Measurements from ENCODE around the gene ARPC4. TPM values are rescaled to one million over a fixed set of nuclear protein-coding genes. Genes with fewer than 3 reads are reported as not detected.
A peak's percentile ranks its signal among the peaks of the same experiment; 100 is the strongest.

Gene ARPC4
- polyA plus RNA-seq, 2 of the 4 experiments (the other 2 are of a cell fraction), result 140 to 298 TPM

GRCh38 chr3:9809615-9810432, 16.9 kb downstream of the ARPC4 start, which contains the start of gene TTLL3 (continued):
- TF ChIP-seq ATOH8 (CRISPR knock-in tag; IDR thresholded peaks at IDR 0.05; ENCODE audit: low read depth), result no peak
- no peak for TF ChIP-seq RFX5 (IDR thresholded peaks at IDR 0.05)
- TF ChIP-seq RAD21 (conservative IDR thresholded peaks at IDR 0.05 in 1 of 2, IDR thresholded peaks at IDR 0.05 in 1 of 2), result no peak
- no peak for TF ChIP-seq USF2 (IDR thresholded peaks at IDR 0.05)
- TF ChIP-seq ESRRA (IDR thresholded peaks at IDR 0.05; ENCODE audit: borderline replicate concordance, low read length), result no peak
- no peak for TF ChIP-seq NFE2L2 (conservative IDR thresholded peaks at IDR 0.05; ENCODE audit: low read length)
- TF ChIP-seq HEYL (CRISPR knock-in tag; IDR thresholded peaks at IDR 0.05), result no peak
- TF ChIP-seq NR3C1 (IDR thresholded peaks at IDR 0.05), result no peak
- TF ChIP-seq HOXB5 (CRISPR knock-in tag; IDR thresholded peaks at IDR 0.05), result 0 out of 2 replicates have a peak, but pooled peaks have one; percentile 18
- no peak for TF ChIP-seq BHLHE40 (IDR thresholded peaks at IDR 0.05; ENCODE audit: low read depth, low read length)
- no peak for TF ChIP-seq EHMT2 (IDR thresholded peaks at IDR 0.05; ENCODE audit: low read depth)
- TF ChIP-seq CTCF (IDR thresholded peaks at IDR 0.05), result no peak
- TF ChIP-seq NPAS2 (CRISPR knock-in tag; IDR thresholded peaks at IDR 0.05; ENCODE audit: borderline replicate concordance), result no peak
- no peak for TF ChIP-seq ZNF302 (CRISPR knock-in tag; IDR thresholded peaks at IDR 0.05)
- no peak for TF ChIP-seq CEBPB (IDR thresholded peaks at IDR 0.05)
- TF ChIP-seq PHF8 (IDR thresholded peaks at IDR 0.05; ENCODE audit: borderline replicate concordance, low read depth), result peak; percentile 76
- TF ChIP-seq ZC3H11A (IDR thresholded peaks at IDR 0.05), result no peak
- TF ChIP-seq EP300 (IDR thresholded peaks at IDR 0.05), result no peak
- peak; percentile 75 for TF ChIP-seq FOSB (CRISPR knock-in tag; IDR thresholded peaks at IDR 0.05)
- TF ChIP-seq EHF (CRISPR knock-in tag; IDR thresholded peaks at IDR 0.05), result no peak
- no peak for TF ChIP-seq MAZ (IDR thresholded peaks at IDR 0.05; ENCODE audit: borderline replicate concordance, low read depth, low read length)
- no peak for TF ChIP-seq ELK1 (IDR thresholded peaks at IDR 0.05; ENCODE audit: low read depth, low read length)
- TF ChIP-seq ZFP36 (IDR thresholded peaks at IDR 0.05; ENCODE audit: borderline replicate concordance, partially characterized antibody), result no peak
- 0 out of 2 replicates have a peak, but pooled peaks have one; percentile 64 for TF ChIP-seq TP53 (CRISPR knock-in tag; IDR thresholded peaks at IDR 0.05)
- no peak for TF ChIP-seq MAFK (IDR thresholded peaks at IDR 0.05; ENCODE audit: partially characterized antibody)
- TF ChIP-seq E2F6 (IDR thresholded peaks at IDR 0.05; ENCODE audit: borderline replicate concordance, low read depth), result peak; percentile 31; the same call in 1 of the 2 replicates
- no peak for TF ChIP-seq HMGXB4 (CRISPR knock-in tag; IDR thresholded peaks at IDR 0.05; ENCODE audit: borderline replicate concordance)
- no peak for TF ChIP-seq RARB (CRISPR knock-in tag; IDR thresholded peaks at IDR 0.05)
- no peak for TF ChIP-seq RNF2 (IDR thresholded peaks at IDR 0.05; ENCODE audit: borderline replicate concordance, low read depth)
- no peak for TF ChIP-seq HDAC2 (IDR thresholded peaks at IDR 0.05)
- no peak for TF ChIP-seq RCOR1 (IDR thresholded peaks at IDR 0.05; ENCODE audit: low read depth, low read length)
- TF ChIP-seq TFCP2L1 (CRISPR knock-in tag; IDR thresholded peaks at IDR 0.05), result no peak

Measured in A549 (cell line).